HG02870 (cell line): Measurements from ENCODE around the gene NDUFV2.

ENCODE experiments used
- ATAC-seq: cut with Tn5 transposase; IDR thresholded peaks from one replicate; pipeline ENCODE4 v1.9.1; 2021; ENCODE audit warnings: mild to moderate bottlenecking, moderate library complexity; ENCODE audit not compliant: unreplicated experiment

NDUFV2 gene

GRCh38 chr18:9115984-9116383 is 13.5 kb downstream of the NDUFV2 start:
- ATAC-seq: no peak

- ATAC-seq: no peak
Measured at GRCh38 chr18:9117980-9118841, 15.7 kb downstream of the NDUFV2 start.

- no peak for ATAC-seq
Measured at GRCh38 chr18:9120796-9121195, 18.3 kb downstream of the NDUFV2 start.

- ATAC-seq: no peak
Measured at GRCh38 chr18:9123520-9123919, 21.0 kb downstream of the NDUFV2 start.

DNA sequence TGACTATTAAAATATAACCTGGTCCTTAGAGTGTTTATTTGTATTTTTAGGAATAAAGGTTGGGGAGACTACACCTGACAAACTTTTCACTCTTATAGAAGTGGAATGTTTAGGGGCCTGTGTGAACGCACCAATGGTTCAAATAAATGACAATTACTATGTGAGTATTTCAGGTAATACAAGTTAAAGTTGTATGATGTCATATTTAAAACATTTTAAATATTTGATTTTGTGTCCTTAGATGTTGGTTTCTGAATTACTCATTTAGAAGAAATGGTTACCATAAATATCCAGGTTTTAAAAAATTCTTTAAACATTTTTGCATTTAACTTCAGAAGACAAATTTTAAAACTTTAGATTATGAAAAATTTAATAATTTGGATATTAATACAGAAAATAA is 22.3 kb downstream of the NDUFV2 start:
- no peak for ATAC-seq

GRCh38 chr18:9126337-9126736 is 23.8 kb downstream of the NDUFV2 start:
- no peak for ATAC-seq

DNA sequence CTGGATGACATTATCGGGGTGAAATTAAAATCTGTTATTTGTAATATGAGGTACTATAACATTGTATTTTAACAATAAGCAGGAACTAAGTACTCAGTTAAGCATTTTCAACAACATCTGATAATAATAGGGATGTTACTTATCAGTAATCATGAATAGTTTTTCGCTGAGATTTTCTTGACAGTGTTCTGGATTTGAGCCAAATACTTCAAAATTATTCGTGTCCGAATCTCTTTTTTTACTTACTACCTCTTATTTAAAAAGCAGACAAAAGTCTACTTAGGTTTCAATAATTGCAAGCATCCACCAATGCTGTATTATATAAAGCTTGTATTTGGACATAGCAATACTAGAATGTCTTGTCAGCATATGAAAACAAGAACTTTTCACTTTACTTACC is 27.7 kb downstream of the NDUFV2 start:
- ATAC-seq: no peak

DNA sequence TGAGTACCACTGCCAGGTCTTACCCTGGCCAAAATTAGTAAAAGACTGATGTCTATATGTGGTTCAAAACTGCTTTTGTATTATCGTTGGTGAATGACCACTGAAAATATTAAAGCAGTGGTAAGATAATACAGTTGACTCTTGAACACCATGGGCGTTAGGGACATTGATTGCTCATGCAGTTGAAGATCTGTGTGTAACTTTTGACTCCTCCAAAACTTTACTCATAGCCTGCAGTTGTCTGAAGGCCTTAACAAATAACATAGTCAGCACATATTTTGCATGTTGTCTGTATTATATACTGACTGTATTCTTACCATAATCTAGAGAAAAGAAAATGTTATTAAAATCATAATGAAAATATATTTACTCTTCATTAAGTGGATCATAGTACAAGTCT is 28.3 kb downstream of the NDUFV2 start:
- no peak for ATAC-seq

GRCh38 chr18:9132628-9133027 is 30.1 kb downstream of the NDUFV2 start:
- ATAC-seq: no peak

GRCh38 chr18:9133225-9133624 is 30.7 kb downstream of the NDUFV2 start:
- ATAC-seq: no peak

GRCh38 chr18:9135081-9135911 is 32.8 kb downstream of the NDUFV2 start:
- no peak for ATAC-seq

- peak; percentile 12 for ATAC-seq
Measured at GRCh38 chr18:9135912-9136314, 33.4 kb downstream of the NDUFV2 start.

GRCh38 chr18:9136315-9137155 is 34.0 kb downstream of the NDUFV2 start, which contains the start of gene ANKRD12:
TSS of gene ANKRD12 (plus strand) at chr18:9136781. CDS start at chr18:9182433, 45,652 bp downstream.
- ATAC-seq: peak; percentile 67

- ATAC-seq: peak; percentile 22
Measured at GRCh38 chr18:9137168-9138066, 34.9 kb downstream of the NDUFV2 start.

- no peak for ATAC-seq
Measured at GRCh38 chr18:9139400-9140039, 37.0 kb downstream of the NDUFV2 start.

GRCh38 chr18:9140381-9140780 is 37.9 kb downstream of the NDUFV2 start:
- ATAC-seq: no peak

GRCh38 chr18:9140984-9141383 is 38.5 kb downstream of the NDUFV2 start:
- no peak for ATAC-seq

DNA sequence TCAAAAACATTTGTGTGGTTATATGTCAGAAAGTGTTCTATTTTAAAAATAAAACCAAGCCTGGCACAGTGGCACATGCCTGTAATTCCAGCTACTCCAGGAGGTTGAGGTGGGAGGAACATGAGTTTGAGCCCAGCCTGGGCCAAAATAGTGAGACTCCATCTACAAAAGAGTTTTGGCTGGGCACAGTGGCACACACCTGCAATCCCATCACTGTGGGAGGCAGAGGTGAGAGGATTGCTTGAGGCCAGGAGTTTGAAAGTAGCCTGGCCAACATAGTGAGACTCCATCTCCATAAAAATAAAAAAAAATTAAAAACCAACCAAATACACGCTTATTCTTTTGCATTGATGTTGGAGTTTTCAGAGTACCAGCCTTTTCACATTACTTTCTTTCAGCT is 43.7 kb downstream of the NDUFV2 start:
- no peak for ATAC-seq

DNA sequence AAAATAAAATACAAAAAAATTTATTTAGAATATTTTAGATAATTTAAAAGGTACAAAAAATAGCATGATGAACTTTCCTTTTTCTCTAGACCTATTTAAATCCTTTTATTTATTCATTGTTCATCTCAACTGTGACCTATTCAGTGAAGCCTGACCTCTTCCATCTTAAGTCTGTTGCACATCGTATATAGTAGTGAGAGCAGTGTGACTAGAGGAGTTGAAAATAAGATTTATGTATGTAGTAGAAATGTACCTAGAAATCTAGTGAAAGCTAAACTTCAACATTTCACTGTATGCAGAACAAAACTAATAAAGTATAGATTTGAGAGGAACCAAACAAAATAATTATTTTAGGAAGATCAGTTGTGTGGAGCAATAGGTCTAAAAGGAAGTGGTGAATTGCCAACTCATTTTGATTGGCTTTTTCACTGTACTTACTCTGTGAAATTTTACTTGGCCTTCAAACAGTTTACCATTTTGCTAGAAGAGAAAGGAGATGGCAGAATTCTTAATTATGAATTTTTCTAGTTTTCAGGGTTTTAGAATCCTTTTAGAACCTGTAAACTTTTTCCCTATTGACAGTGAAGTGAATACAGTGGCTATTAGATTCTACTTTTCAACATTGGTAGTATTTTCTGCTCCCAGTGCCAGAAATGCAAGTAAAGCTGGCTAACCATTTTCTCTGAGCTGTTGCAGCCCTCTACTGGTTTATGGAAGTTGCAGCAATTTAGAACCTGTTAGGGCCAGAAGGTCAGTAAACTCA is 45.1 kb downstream of the NDUFV2 start:
- ATAC-seq: no peak
